SK-N-SH (cell line): ENCODE data around the gene PKD2L1. TPM values are rescaled to one million over a fixed set of nuclear protein-coding genes. Genes with fewer than 3 reads are reported as not detected.

Experiments
- CTCF ChIA-PET: fragments of 300-600, 350-600 bp; formaldehyde crosslinking; extraction: SDS; loops from one replicate; lab custom pipeline; 2021; lab: Yijun Ruan, JAX
- POLR2A ChIA-PET: fragments of 350-600 bp; sonication (Branson Sonifier 250); formaldehyde crosslinking; extraction: SDS; loops from one replicate; lab custom pipeline; 2020; ENCODE audit warnings: antibody characterized with exemption, inconsistent platforms; lab: Yijun Ruan, JAX
- DNase-seq: peaks from one replicate; pipeline ENCODE4 v3.0.0; 2012
- H2AFZ ChIP-seq: fragments of 200-600 bp; sonication (generic); 2 replicates; pipeline ENCODE4 v1.8.1; 2016; ENCODE audit warnings: antibody characterized with exemption, mild to moderate bottlenecking, low read depth
- H3F3A ChIP-seq: fragments of 200-600 bp; sonication (generic); replicated peaks from 2 replicates; pipeline ENCODE3; 2016; ENCODE audit warnings: antibody characterized with exemption, mild to moderate bottlenecking; ENCODE audit not compliant: insufficient read depth
- H3K27ac ChIP-seq, 2 experiments: fragments of 200-500 bp in 1 of 2; fragments of 200-600 bp in 1 of 2; sonication (Bioruptor generic) in 1 of 2; sonication (generic), shearing (Covaris generic) in 1 of 2; 2 replicates each; pipeline versions ENCODE4 v1.5.1 to v1.6.1; 2014 to 2016; ENCODE audit warnings: low read depth in 2 of 2, inconsistent platforms in 1 of 2, low read length in 1 of 2, mild to moderate bottlenecking in 1 of 2, mixed read lengths in 1 of 2
- H3K27me3 ChIP-seq: fragments of 200-600 bp; sonication (generic), shearing (Covaris generic); 2 replicates; pipeline ENCODE4 v1.6.1; 2016; ENCODE audit warnings: mixed run types; ENCODE audit not compliant: insufficient read depth
- H3K36me3 ChIP-seq, 2 experiments: fragments of 200-500 bp in 1 of 2; fragments of 200-600 bp in 1 of 2; sonication (Bioruptor generic) in 1 of 2; sonication (generic) in 1 of 2; replicated peaks in 1 of 2; 2 replicates each; pipeline versions ENCODE3 to v1.5.1; 2014 to 2016; ENCODE audit warnings: low read length in 1 of 2, mild to moderate bottlenecking in 1 of 2; ENCODE audit not compliant: insufficient read depth in 2 of 2, control insufficient read depth in 1 of 2
- H3K4me1 ChIP-seq, 2 experiments: fragments of 200-500 bp in 1 of 2; fragments of 200-600 bp in 1 of 2; sonication (Bioruptor generic) in 1 of 2; sonication (generic), shearing (Covaris generic) in 1 of 2; 2 replicates each; pipeline versions ENCODE4 v1.5.1 to v1.6.1; 2014 to 2016; ENCODE audit warnings: low read depth in 1 of 2, low read length in 1 of 2, mixed run types in 1 of 2; ENCODE audit not compliant: insufficient read depth in 2 of 2, control insufficient read depth in 1 of 2
- H3K4me2 ChIP-seq: fragments of 200-600 bp; sonication (generic), shearing (Covaris generic); 2 replicates; pipeline ENCODE4 v1.6.1; 2017; ENCODE audit warnings: mixed run types
- H3K4me3 ChIP-seq, 2 experiments: fragments of 200-500 bp in 1 of 2; fragments of 200-600 bp in 1 of 2; sonication (Bioruptor generic) in 1 of 2; sonication (generic), shearing (Covaris generic) in 1 of 2; 2 replicates each; pipeline versions ENCODE4 v1.5.1 to v1.8.1; 2014 to 2016; ENCODE audit warnings: low read depth in 2 of 2, inconsistent platforms in 1 of 2, low read length in 1 of 2, mild to moderate bottlenecking in 1 of 2, mixed read lengths in 1 of 2, moderate library complexity in 1 of 2
- H3K79me2 ChIP-seq: fragments of 200-600 bp; sonication (generic); 2 replicates; pipeline ENCODE4 v1.8.1; 2017; ENCODE audit warnings: mild to moderate bottlenecking; ENCODE audit not compliant: insufficient read depth
- H3K9ac ChIP-seq: fragments of 200-600 bp; sonication (generic); 2 replicates; pipeline ENCODE4 v1.6.1; 2017; ENCODE audit warnings: mixed run types
- H3K9me2 ChIP-seq: fragments of 200-600 bp; sonication (generic); 2 replicates; pipeline ENCODE4 v1.6.1; 2017; ENCODE audit warnings: mixed run types
- H3K9me3 ChIP-seq: fragments of 200-600 bp; sonication (generic); 2 replicates; pipeline ENCODE4 v1.6.1; 2017; ENCODE audit warnings: mixed run types, mild to moderate bottlenecking, moderate library complexity
- H4K20me1 ChIP-seq: fragments of 200-600 bp; sonication (generic); 2 replicates; pipeline ENCODE4 v1.6.1; 2017; ENCODE audit warnings: mild to moderate bottlenecking, mixed run types; ENCODE audit not compliant: insufficient read depth
- CHD2 ChIP-seq: fragments of 150-350 bp; IDR thresholded peaks from 2 replicates; pipeline ENCODE4 v1.6.1; 2018; ENCODE audit warnings: low read length; ENCODE audit not compliant: partially characterized antibody
- CTCF ChIP-seq: fragments of 200-600 bp; sonication (generic); IDR thresholded peaks from 2 replicates; pipeline ENCODE4 v1.6.1; 2017; ENCODE audit warnings: antibody characterized with exemption, mild to moderate bottlenecking, moderate library complexity
- GATA2 ChIP-seq: sonication (generic); formaldehyde crosslinking; IDR thresholded peaks from 2 replicates; pipeline ENCODE4 v1.5.0; 2020; ENCODE audit warnings: mild to moderate bottlenecking, missing genetic modification reagents
- IRF3 ChIP-seq: fragments of 150-350 bp; IDR thresholded peaks from 2 replicates; pipeline ENCODE4 v1.6.1; 2016; ENCODE audit warnings: mild to moderate bottlenecking, low read depth, low read length
- MEF2A ChIP-seq: IDR thresholded peaks from 2 replicates; pipeline ENCODE4 v1.4.0; 2012; ENCODE audit warnings: low read depth, borderline replicate concordance
- NFIC ChIP-seq: IDR thresholded peaks from 2 replicates; pipeline ENCODE4 v1.4.0; 2012; ENCODE audit warnings: borderline replicate concordance
- NRF1 ChIP-seq: IDR thresholded peaks from 2 replicates; pipeline ENCODE4 v1.6.1; 2012; ENCODE audit warnings: low read depth, mild to moderate bottlenecking, low read length
- RAD21 ChIP-seq: IDR thresholded peaks from 2 replicates; pipeline ENCODE4 v1.6.1; 2012; ENCODE audit warnings: mild to moderate bottlenecking, low read length
- RCOR1 ChIP-seq: fragments of 150-350 bp; IDR thresholded peaks from 2 replicates; pipeline ENCODE4 v1.6.1; 2017; ENCODE audit warnings: antibody characterized with exemption, low read length
- RXRA ChIP-seq: IDR thresholded peaks from 2 replicates; pipeline ENCODE4 v1.4.0; 2012; ENCODE audit warnings: low read depth, mild to moderate bottlenecking, borderline replicate concordance
- TAF1 ChIP-seq: IDR thresholded peaks from 2 replicates; pipeline ENCODE4 v1.6.1; 2012; ENCODE audit warnings: low read depth, mild to moderate bottlenecking, low read length, moderate library complexity, borderline replicate concordance
- TCF12 ChIP-seq: IDR thresholded peaks from 2 replicates; pipeline ENCODE4 v1.4.0; 2012
- TEAD4 ChIP-seq: IDR thresholded peaks from 2 replicates; pipeline ENCODE4 v1.4.0; 2012; ENCODE audit warnings: mild to moderate bottlenecking, borderline replicate concordance; ENCODE audit not compliant: insufficient read depth
- USF1 ChIP-seq: IDR thresholded peaks from 2 replicates; pipeline ENCODE4 v1.4.0; 2012; ENCODE audit warnings: low read depth, borderline replicate concordance
- YY1 ChIP-seq: IDR thresholded peaks from 2 replicates; pipeline ENCODE4 v1.4.0; 2012; ENCODE audit warnings: low read depth, mild to moderate bottlenecking
- WGBS: methylation state at CpG from one replicate; pipeline ENCODE4 v1.1.6; 2017; ENCODE audit warnings: low lambda C conversion rate; 5-methylcytosine and 5-hydroxymethylcytosine counted together
- polyA plus RNA-seq, 3 experiments: library from polyadenylated mRNA; depleted of rRNA; stranded (reverse); fragments of >200 nt; gene quantifications; 2 replicates each; pipeline ENCODE4 v1.2.3, GENCODE V29; 2012
- TF ChIP-seq, protein P1 (sequence below): IDR thresholded peaks from 2 replicates; pipeline ENCODE4 v1.4.0; 2012; ENCODE audit warnings: low read depth
- TF ChIP-seq, protein P2 (sequence below): IDR thresholded peaks from 2 replicates; pipeline ENCODE4; 2012

Gene PKD2L1
- polyA plus RNA-seq, 1 of the 3 experiments (the other 2 are of a cell fraction) = not detected

DNA sequence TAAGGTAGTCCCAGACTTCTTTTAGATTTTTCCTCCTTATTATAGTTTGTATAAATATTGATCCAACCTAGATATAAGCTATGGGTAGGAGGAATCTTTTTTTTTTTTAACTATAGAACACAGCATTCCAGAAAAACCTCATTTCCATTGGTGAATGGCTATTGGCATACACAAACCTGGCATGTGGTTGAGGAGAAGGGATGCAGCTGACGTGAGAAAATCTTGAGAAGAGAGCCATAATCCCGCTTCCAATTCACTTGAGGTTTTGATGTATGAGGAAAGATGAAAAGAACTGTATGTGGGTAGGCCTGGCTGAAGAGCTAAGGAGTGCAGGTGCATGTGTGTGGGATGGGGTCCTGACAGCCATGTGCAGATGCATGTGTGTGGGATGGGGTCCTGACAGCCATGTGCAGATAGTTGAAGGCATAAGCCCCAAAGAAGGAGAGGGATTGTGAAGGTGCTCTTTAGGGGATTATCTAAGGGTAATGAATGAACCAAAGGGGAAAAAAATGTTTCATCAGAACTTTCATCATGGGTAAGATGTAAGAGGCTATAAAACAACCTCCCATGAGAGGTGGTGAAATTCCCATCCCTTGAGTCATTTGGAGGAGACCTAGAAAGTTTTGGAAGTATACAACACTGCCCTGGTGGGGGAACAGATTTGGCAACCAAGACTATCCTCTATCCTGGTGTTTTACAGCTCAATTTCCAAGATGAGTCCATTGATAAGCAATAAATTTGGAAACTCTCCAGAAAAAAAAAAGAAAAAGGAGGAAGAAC lies 3.8 kb upstream of the PKD2L1 start:
- Histone ChIP-seq H3K36me3 (no peaks in the 10 kb centered on the region), H3K4me2 (no peak overlapping the region), H3K4me1 (no peaks in the 10 kb centered on the region), H3K27me3 (peaks cover 42% of the 10 kb centered on the region), H3K79me2 (no peaks in the 10 kb centered on the region), H4K20me1 (no peaks in the 10 kb centered on the region), H2AFZ (no peak overlapping the region), H3K9ac (no peak overlapping the region), H3K27ac (no peak overlapping the region), H3K9me2 (no peaks in the 10 kb centered on the region), H3F3A (no peaks in the 10 kb centered on the region), H3K4me3 (no peak overlapping the region), H3K9me3 (no peaks in the 10 kb centered on the region)
- whole genome bisulfite sequencing = 51% methylated on average over 2 of the region's 2 CpGs
- DNase-seq = no peak
- no peak for TF ChIP-seq MEF2A
- no peak for TF ChIP-seq RCOR1
- TF ChIP-seq CHD2 = no peak
- CTCF ChIA-PET = interaction anchor here (0.6 to 24.3 kb wide), 7 partner anchors 30 to 185 kb away, joined by 3 to 432 read pairs (median 7); partner anchors contain the start of genes BLOC1S2 and SEC31B
- POLR2A ChIA-PET = interaction anchor here (0.6 kb wide), 1 partner anchor 10 kb away, joined by 3 read pairs; no protein-coding TSS in a partner anchor

DNA sequence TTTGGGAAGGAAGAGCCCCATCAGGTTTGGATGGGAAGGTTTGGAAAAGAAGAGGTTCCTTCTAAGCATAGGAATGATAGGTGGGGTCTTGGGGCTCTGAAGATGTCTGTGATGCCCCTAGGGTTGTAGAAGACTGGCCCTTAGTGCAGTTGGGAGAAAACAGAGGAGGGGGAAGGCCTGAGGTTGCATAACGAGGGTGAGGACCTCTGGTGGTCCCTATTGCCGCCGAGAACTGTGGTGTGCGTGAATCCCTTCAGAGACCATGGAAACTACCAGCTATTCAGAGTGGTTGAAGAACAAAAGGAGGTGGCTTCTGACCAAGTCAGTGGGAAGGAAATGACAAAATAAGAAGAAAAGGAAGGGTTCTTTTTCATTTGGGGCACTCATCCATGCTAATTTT lies 3.1 kb upstream of the PKD2L1 start:
- no peak overlapping the region for H3K4me2 ChIP-seq
- H3K36me3 ChIP-seq = no peaks in the 10 kb centered on the region
- no peak overlapping the region for H2AFZ ChIP-seq
- no peak overlapping the region for H3K9ac ChIP-seq
- no peaks in the 10 kb centered on the region for H3K9me3 ChIP-seq
- H3K27me3 ChIP-seq = peaks cover 50% of the 10 kb centered on the region
- DNase-seq = no peak
- H3K9me2 ChIP-seq = no peaks in the 10 kb centered on the region
- H3K27ac ChIP-seq = no peak overlapping the region
- ChIA-PET POLR2A (no interaction called here), CTCF (interaction anchor here (0.7 to 24.3 kb wide), 8 partner anchors 30 to 186 kb away, joined by 3 to 432 read pairs (median 6); partner anchors contain the start of gene SEC31B)
- no peaks in the 10 kb centered on the region for H3K79me2 ChIP-seq
- H3F3A ChIP-seq = no peaks in the 10 kb centered on the region
- no peak overlapping the region for H3K4me3 ChIP-seq
- H4K20me1 ChIP-seq = no peaks in the 10 kb centered on the region
- H3K4me1 ChIP-seq = no peaks in the 10 kb centered on the region
- TF ChIP-seq GATA2 (no peak), CTCF (no peak), IRF3 (no peak), RCOR1 (no peak), USF1 (no peak), NRF1 (no peak), RAD21 (no peak), TAF1 (no peak), TEAD4 (no peak), NFIC (no peak), CHD2 (no peak), RXRA (no peak), TCF12 (no peak), YY1 (no peak), MEF2A (no peak)
- TF ChIP-seq, protein P1, sequence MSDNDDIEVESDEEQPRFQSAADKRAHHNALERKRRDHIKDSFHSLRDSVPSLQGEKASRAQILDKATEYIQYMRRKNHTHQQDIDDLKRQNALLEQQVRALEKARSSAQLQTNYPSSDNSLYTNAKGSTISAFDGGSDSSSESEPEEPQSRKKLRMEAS = no peak
- TF ChIP-seq, protein P2, sequence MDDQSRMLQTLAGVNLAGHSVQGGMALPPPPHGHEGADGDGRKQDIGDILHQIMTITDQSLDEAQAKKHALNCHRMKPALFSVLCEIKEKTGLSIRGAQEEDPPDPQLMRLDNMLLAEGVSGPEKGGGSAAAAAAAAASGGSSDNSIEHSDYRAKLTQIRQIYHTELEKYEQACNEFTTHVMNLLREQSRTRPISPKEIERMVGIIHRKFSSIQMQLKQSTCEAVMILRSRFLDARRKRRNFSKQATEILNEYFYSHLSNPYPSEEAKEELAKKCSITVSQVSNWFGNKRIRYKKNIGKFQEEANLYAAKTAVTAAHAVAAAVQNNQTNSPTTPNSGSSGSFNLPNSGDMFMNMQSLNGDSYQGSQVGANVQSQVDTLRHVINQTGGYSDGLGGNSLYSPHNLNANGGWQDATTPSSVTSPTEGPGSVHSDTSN = no peak
- 46% methylated on average over 4 of the region's 4 CpGs for WGBS
